ENCODE measurements around the gene PPP3CA. TPM values are rescaled to one million over a fixed set of nuclear protein-coding genes. Genes with fewer than 3 reads are reported as not detected.

The PPP3CA gene
- total and polyA plus RNA-seq, 2 of the 8 experiments (the other 6 are each of a cell fraction or from before 2014, with no cell fraction given) = 7.9 to 35.0 TPM

- TF ChIP-seq, protein P1, sequence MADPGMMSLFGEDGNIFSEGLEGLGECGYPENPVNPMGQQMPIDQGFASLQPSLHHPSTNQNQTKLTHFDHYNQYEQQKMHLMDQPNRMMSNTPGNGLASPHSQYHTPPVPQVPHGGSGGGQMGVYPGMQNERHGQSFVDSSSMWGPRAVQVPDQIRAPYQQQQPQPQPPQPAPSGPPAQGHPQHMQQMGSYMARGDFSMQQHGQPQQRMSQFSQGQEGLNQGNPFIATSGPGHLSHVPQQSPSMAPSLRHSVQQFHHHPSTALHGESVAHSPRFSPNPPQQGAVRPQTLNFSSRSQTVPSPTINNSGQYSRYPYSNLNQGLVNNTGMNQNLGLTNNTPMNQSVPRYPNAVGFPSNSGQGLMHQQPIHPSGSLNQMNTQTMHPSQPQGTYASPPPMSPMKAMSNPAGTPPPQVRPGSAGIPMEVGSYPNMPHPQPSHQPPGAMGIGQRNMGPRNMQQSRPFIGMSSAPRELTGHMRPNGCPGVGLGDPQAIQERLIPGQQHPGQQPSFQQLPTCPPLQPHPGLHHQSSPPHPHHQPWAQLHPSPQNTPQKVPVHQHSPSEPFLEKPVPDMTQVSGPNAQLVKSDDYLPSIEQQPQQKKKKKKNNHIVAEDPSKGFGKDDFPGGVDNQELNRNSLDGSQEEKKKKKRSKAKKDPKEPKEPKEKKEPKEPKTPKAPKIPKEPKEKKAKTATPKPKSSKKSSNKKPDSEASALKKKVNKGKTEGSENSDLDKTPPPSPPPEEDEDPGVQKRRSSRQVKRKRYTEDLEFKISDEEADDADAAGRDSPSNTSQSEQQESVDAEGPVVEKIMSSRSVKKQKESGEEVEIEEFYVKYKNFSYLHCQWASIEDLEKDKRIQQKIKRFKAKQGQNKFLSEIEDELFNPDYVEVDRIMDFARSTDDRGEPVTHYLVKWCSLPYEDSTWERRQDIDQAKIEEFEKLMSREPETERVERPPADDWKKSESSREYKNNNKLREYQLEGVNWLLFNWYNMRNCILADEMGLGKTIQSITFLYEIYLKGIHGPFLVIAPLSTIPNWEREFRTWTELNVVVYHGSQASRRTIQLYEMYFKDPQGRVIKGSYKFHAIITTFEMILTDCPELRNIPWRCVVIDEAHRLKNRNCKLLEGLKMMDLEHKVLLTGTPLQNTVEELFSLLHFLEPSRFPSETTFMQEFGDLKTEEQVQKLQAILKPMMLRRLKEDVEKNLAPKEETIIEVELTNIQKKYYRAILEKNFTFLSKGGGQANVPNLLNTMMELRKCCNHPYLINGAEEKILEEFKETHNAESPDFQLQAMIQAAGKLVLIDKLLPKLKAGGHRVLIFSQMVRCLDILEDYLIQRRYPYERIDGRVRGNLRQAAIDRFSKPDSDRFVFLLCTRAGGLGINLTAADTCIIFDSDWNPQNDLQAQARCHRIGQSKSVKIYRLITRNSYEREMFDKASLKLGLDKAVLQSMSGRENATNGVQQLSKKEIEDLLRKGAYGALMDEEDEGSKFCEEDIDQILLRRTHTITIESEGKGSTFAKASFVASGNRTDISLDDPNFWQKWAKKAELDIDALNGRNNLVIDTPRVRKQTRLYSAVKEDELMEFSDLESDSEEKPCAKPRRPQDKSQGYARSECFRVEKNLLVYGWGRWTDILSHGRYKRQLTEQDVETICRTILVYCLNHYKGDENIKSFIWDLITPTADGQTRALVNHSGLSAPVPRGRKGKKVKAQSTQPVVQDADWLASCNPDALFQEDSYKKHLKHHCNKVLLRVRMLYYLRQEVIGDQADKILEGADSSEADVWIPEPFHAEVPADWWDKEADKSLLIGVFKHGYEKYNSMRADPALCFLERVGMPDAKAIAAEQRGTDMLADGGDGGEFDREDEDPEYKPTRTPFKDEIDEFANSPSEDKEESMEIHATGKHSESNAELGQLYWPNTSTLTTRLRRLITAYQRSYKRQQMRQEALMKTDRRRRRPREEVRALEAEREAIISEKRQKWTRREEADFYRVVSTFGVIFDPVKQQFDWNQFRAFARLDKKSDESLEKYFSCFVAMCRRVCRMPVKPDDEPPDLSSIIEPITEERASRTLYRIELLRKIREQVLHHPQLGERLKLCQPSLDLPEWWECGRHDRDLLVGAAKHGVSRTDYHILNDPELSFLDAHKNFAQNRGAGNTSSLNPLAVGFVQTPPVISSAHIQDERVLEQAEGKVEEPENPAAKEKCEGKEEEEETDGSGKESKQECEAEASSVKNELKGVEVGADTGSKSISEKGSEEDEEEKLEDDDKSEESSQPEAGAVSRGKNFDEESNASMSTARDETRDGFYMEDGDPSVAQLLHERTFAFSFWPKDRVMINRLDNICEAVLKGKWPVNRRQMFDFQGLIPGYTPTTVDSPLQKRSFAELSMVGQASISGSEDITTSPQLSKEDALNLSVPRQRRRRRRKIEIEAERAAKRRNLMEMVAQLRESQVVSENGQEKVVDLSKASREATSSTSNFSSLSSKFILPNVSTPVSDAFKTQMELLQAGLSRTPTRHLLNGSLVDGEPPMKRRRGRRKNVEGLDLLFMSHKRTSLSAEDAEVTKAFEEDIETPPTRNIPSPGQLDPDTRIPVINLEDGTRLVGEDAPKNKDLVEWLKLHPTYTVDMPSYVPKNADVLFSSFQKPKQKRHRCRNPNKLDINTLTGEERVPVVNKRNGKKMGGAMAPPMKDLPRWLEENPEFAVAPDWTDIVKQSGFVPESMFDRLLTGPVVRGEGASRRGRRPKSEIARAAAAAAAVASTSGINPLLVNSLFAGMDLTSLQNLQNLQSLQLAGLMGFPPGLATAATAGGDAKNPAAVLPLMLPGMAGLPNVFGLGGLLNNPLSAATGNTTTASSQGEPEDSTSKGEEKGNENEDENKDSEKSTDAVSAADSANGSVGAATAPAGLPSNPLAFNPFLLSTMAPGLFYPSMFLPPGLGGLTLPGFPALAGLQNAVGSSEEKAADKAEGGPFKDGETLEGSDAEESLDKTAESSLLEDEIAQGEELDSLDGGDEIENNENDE (IDR thresholded peaks at IDR 0.05; ENCODE audit: insufficient replicate concordance, low read length) = no peak
These were observed 9.6 kb upstream of the PPP3CA start (continued) for GRCh38 chr4:101356928-101357327.

Measured in H1 (cell line).